K562 (cell line): ENCODE data around the gene DCAF11. TPM values are rescaled to one million over a fixed set of nuclear protein-coding genes. Genes with fewer than 3 reads are reported as not detected.

Experiments used
- ARID3A ChIP-seq: IDR thresholded peaks from 2 replicates; pipeline ENCODE4 v1.6.1; 2012; ENCODE audit warnings: low read depth, low read length, improper control_type of control experiment, borderline replicate concordance
- E2F3 ChIP-seq: fragments of 250-450 bp; sonication (Bioruptor Pico); IDR thresholded peaks from 2 replicates; pipeline ENCODE4 v1.4.0; 2020; ENCODE audit warnings: mild to moderate bottlenecking
- ELK3 ChIP-seq: fragments of 450-650 bp; formaldehyde crosslinking; IDR thresholded peaks from 2 replicates; pipeline ENCODE4 v1.4.0; 2020; ENCODE audit warnings: mild to moderate bottlenecking
- HNRNPH1 ChIP-seq: fragments of 200-400 bp; formaldehyde crosslinking; optimal IDR thresholded peaks from 2 replicates; pipeline ENCODE3; 2017; ENCODE audit warnings: low read depth, mild to moderate bottlenecking, low read length, moderate library complexity
- KAT8 ChIP-seq: fragments of 450-650 bp; IDR thresholded peaks from 2 replicates; pipeline ENCODE4 v1.6.1; 2016; ENCODE audit warnings: low read depth, mild to moderate bottlenecking
- LEF1 ChIP-seq: fragments of 450-650 bp; IDR thresholded peaks from 2 replicates; pipeline ENCODE4 v1.6.1; 2016; ENCODE audit warnings: mild to moderate bottlenecking
- MTA2 ChIP-seq: fragments of 450-650 bp; IDR thresholded peaks from 2 replicates; pipeline ENCODE4 v1.6.1; 2016; ENCODE audit warnings: low read depth
- NFE2L1 ChIP-seq: fragments of 450-650 bp; IDR thresholded peaks from 2 replicates; pipeline ENCODE4 v1.6.1; 2016; ENCODE audit warnings: missing genetic modification characterization, low read depth, mild to moderate bottlenecking, missing compliant biosample characterization, moderate library complexity, borderline replicate concordance
- NFXL1 ChIP-seq: fragments of 450-650 bp; formaldehyde crosslinking; IDR thresholded peaks from 2 replicates; pipeline ENCODE4 v1.4.0; 2021; ENCODE audit warnings: mild to moderate bottlenecking
- PHB ChIP-seq: fragments of 250-450 bp; sonication (Bioruptor Pico); IDR thresholded peaks from 2 replicates; pipeline ENCODE4 v1.5.0; 2021
- PHF8 ChIP-seq: fragments of 200-600 bp; sonication (generic); IDR thresholded peaks from 2 replicates; pipeline ENCODE4 v1.6.1; 2012; ENCODE audit warnings: mixed run types, mild to moderate bottlenecking, inconsistent platforms, low read length, moderate library complexity, borderline replicate concordance
- PRMT5 ChIP-seq: sonication (generic); formaldehyde crosslinking; IDR thresholded peaks from 2 replicates; pipeline ENCODE4 v1.5.0; 2020; ENCODE audit warnings: missing genetic modification reagents
- RBBP5 ChIP-seq: fragments of 200-600 bp; sonication (generic); IDR thresholded peaks from 2 replicates; pipeline ENCODE4 v1.6.1; 2012; ENCODE audit warnings: borderline replicate concordance, mild to moderate bottlenecking, low read length, control low read depth, inconsistent platforms; ENCODE audit not compliant: insufficient read depth, poor library complexity, severe bottlenecking
- RCOR1 ChIP-seq, 2 experiments: IDR thresholded peaks; 2 replicates each; pipeline ENCODE4 v1.6.1; 2012; ENCODE audit warnings: low read depth in 2 of 2, low read length in 2 of 2, borderline replicate concordance in 1 of 2, improper control_type of control experiment in 1 of 2
- SETDB1 ChIP-seq: IDR thresholded peaks from one replicate; pipeline ENCODE4 v1.6.1; 2012; ENCODE audit warnings: low read length, control low read depth, inconsistent platforms
- SNRNP70 ChIP-seq: fragments of 200-400 bp; formaldehyde crosslinking; optimal IDR thresholded peaks from 2 replicates; pipeline ENCODE3; 2017; ENCODE audit warnings: low read depth, low read length
- SP1 ChIP-seq: sonication (generic); formaldehyde crosslinking; IDR thresholded peaks from 2 replicates; pipeline ENCODE4 v1.8.1; 2022; ENCODE audit warnings: mild to moderate bottlenecking, missing genetic modification reagents
- ZBTB8A ChIP-seq: fragments of 450-650 bp; IDR thresholded peaks from 2 replicates; pipeline ENCODE4 v1.6.1; 2018; ENCODE audit warnings: mild to moderate bottlenecking, moderate library complexity; ENCODE audit not compliant: partially characterized antibody
- ZNF134 ChIP-seq: fragments of 250-450 bp; sonication (Bioruptor Pico); conservative IDR thresholded peaks from 2 replicates; pipeline ENCODE4 v1.4.0; 2020
- ZNF143 ChIP-seq: sonication (generic); formaldehyde crosslinking; IDR thresholded peaks from 2 replicates; pipeline ENCODE4 v1.9.0; 2022; ENCODE audit warnings: mild to moderate bottlenecking, missing genetic modification reagents
- polyA plus RNA-seq, 8 experiments: library from polyadenylated mRNA; depleted of rRNA in 4 of 8; stranded (reverse) in 5 of 8; unstranded in 3 of 8; fragments of >200 nt; fragmentation: Nextera tagmentation in 2 of 8; fragmentation: Illumina TruSeq in 1 of 8; extraction: Ambion mirVana in 2 of 8; extraction: Trizol in 1 of 8; gene quantifications; 2 replicates each; pipeline versions ENCODE4 v1.2.1 to v1.2.3, GENCODE V29; 2011 to 2014; ENCODE audit warnings: inconsistent platforms in 1 of 8, missing spikeins in 1 of 8
- total RNA-seq, 7 experiments: library from RNA; depleted of rRNA in 6 of 7; stranded (reverse); fragments of >200 nt in 6 of 7; fragmentation: Illumina TruSeq in 2 of 7; extraction: Trizol in 2 of 7; gene quantifications; 2 replicates each; pipeline versions ENCODE4 v1.2.1 to v1.2.3, GENCODE V29; 2011 to 2021; ENCODE audit warnings: low replicate concordance in 1 of 7
- TF ChIP-seq, protein P1 (sequence below): sonication (generic); formaldehyde crosslinking; IDR thresholded peaks from 2 replicates; pipeline ENCODE4 v1.8.1; 2023; ENCODE audit warnings: mild to moderate bottlenecking, missing genetic modification reagents, moderate library complexity
- TF ChIP-seq, protein P2 (sequence below): fragments of 250-450 bp; sonication (Bioruptor Pico); IDR thresholded peaks from 2 replicates; pipeline ENCODE4 v1.5.0; 2021

Gene DCAF11
- total and polyA plus RNA-seq, 9 of the 15 experiments (the other 6 are each of a cell fraction or from before 2014, with no cell fraction given) = 8.5 to 46.2 (median 36.4) TPM

DNA sequence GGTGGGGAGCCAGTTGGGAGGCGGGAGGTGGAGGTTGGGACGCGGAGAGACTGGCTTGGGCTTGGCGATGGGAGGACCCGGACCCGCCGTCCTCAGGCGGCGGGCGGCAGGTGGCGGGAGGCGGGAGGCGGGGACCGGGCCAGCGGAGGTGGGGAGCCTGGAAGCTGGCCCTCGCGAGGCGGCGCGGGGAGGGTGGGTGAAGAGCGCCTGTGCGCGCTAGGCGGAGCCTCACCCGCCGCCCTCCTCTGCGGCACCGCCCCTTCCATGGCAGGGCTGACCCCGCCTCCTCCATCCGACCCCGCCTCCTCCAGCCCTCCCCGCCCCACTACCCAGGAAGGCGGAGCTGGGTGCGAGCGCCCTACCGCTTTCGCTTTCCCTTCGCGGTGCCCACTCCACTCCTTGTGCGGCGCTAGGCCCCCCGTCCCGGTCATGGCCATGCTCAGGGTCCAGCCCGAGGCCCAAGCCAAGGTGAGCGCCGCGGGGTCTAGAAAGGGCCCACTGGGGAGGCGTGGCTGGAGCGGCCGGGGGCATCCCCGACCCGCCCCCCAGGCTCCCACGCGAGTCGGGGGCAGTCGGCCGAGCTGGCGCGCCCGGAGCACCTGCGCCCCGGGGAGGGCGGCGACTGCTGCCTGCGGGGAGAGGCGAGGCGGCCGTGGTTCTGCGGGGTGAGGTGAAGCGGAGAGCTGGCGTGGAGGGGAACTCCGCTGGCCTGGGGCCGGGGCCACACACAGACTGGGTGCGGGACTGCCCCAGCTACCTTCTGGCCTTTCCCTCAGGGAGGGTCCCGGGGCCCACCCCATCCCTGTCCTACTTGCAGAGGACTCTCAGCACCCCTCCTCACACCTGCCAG is 21.5 kb downstream of the DCAF11 start, which contains the start of gene PSME1 (continued):
- no peak for TF ChIP-seq HNRNPH1
- TF ChIP-seq SNRNP70 = no peak
- TF ChIP-seq SETDB1 = no peak
- peak in 1 of 2 experiments; percentile 14; a peak in 1 of 4 replicates for TF ChIP-seq RCOR1 (IDR thresholded peaks at IDR 0.05; ENCODE audit: borderline replicate concordance in 1 of 2, low read depth in 2 of 2, low read length in 2 of 2)
- no peak for TF ChIP-seq ZNF143 (CRISPR knock-in tag)
- TF ChIP-seq SP1 = peak; percentile 31; the same call in 1 of the 2 replicates
- peak; percentile 97 for TF ChIP-seq RBBP5
- no peak for TF ChIP-seq PHB (CRISPR knock-in tag)
- peak; percentile 74; the same call in 1 of the 2 replicates for TF ChIP-seq PHF8
- TF ChIP-seq ZBTB8A = no peak
- TF ChIP-seq, protein P1, sequence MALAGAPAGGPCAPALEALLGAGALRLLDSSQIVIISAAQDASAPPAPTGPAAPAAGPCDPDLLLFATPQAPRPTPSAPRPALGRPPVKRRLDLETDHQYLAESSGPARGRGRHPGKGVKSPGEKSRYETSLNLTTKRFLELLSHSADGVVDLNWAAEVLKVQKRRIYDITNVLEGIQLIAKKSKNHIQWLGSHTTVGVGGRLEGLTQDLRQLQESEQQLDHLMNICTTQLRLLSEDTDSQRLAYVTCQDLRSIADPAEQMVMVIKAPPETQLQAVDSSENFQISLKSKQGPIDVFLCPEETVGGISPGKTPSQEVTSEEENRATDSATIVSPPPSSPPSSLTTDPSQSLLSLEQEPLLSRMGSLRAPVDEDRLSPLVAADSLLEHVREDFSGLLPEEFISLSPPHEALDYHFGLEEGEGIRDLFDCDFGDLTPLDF = no peak
- no peak for TF ChIP-seq ARID3A
- TF ChIP-seq, protein P2, sequence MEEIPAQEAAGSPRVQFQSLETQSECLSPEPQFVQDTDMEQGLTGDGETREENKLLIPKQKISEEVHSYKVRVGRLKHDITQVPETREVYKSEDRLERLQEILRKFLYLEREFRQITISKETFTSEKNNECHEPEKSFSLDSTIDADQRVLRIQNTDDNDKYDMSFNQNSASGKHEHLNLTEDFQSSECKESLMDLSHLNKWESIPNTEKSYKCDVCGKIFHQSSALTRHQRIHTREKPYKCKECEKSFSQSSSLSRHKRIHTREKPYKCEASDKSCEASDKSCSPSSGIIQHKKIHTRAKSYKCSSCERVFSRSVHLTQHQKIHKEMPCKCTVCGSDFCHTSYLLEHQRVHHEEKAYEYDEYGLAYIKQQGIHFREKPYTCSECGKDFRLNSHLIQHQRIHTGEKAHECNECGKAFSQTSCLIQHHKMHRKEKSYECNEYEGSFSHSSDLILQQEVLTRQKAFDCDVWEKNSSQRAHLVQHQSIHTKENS (CRISPR knock-in tag) = no peak
- TF ChIP-seq MTA2 = no peak
- TF ChIP-seq NFE2L1 (tag) = no peak
- no peak for TF ChIP-seq ZNF134 (CRISPR knock-in tag)
- no peak for TF ChIP-seq NFXL1 (CRISPR knock-in tag)
- no peak for TF ChIP-seq KAT8
- no peak for TF ChIP-seq LEF1
- no peak for TF ChIP-seq PRMT5 (CRISPR knock-in tag)
- no peak for TF ChIP-seq ELK3 (CRISPR knock-in tag)
- TF ChIP-seq E2F3 = no peak
